HG03097 (cell line): Measurements from ENCODE around the gene CACNA2D1.

Source experiments
- ATAC-seq: cut with Tn5 transposase; IDR thresholded peaks from one replicate; pipeline ENCODE4 v1.9.1; 2021; ENCODE audit not compliant: unreplicated experiment, low FRiP score

The CACNA2D1 gene

DNA sequence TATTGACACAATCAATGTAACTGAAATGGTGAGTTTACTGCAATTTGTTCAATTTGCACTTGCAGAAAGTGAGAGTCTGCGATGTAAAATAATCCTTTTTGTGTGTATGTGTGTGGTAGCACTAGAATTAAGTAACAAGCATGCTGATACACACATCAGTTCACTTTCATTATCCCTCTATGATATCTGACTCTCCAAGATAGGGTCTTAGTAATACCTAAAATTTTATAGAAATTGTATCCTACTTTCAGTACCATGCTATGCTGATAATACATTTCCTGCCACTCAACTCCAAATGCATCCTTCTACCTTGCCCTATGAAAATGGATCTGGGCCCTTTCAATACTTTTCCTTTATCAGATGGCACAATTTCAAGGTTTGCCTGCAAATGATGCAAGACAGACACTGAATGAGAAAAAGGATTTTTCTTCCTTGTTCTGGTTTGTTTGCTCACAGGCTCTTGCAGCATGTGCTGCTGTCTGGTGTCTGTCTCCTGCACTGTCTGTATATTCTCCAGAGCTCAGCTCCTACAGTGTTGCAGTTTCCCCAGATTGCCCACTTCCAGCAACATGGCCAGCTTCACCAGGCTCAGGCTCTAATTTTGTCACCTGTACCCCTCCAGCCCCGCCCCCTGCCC is 375.8 kb downstream of the CACNA2D1 start:
- ATAC-seq: no peak

DNA sequence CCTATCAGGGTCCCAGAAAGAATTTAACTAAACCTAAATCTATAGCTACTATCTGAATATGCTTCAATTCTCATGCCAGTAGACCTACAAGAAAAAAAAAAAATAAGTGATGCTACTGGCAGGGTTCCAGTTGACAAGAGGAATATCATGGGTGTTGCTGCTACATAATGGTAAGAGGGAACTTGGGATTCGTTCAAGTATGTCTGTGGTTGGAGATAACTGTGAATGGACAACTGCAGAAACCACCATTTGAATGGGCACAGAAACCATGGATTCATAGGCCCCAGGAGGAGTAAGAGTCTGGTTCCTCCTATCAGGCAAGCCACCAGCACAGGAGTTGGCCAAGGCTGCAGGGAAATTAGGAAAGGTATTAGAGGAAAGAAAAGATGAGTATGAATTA is 386.1 kb downstream of the CACNA2D1 start:
- no peak for ATAC-seq

GRCh38 chr7:82056282-82056681 is 387.3 kb downstream of the CACNA2D1 start:
- no peak for ATAC-seq

GRCh38 chr7:82054544-82054943 is 389.0 kb downstream of the CACNA2D1 start:
- no peak for ATAC-seq

DNA sequence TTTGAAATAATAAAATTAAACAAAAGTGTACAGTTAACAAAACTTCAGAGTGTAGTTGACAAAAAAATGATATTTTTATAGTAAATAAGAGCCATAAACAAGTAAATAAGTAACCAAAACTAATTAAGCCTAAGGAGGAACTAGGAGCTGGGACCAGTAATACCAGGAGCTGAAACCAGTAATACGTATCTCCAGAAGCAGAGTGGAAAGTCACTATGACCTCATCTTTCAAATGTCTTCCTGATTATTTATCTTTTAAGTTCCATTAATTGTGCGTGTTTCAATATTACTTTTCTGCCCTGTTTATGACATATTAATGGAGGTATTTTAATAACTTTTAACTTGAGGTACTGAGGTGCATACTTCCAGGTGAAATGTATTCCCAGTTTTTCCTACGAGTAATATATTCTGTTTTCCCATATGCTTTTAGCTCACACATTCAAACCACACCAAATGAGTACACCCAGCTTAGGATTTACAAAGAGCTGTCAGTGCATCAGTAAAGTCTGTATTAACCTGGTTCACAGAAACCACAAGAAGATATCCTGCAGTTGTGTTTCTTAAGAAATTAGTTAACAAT is 390.0 kb downstream of the CACNA2D1 start:
- no peak for ATAC-seq

- ATAC-seq: no peak
Measured at GRCh38 chr7:82051601-82052000, 392.0 kb downstream of the CACNA2D1 start.

- no peak for ATAC-seq
Measured at GRCh38 chr7:82050792-82051191, 392.8 kb downstream of the CACNA2D1 start.

- ATAC-seq: no peak
Measured at GRCh38 chr7:82049891-82050533, 393.6 kb downstream of the CACNA2D1 start.

DNA sequence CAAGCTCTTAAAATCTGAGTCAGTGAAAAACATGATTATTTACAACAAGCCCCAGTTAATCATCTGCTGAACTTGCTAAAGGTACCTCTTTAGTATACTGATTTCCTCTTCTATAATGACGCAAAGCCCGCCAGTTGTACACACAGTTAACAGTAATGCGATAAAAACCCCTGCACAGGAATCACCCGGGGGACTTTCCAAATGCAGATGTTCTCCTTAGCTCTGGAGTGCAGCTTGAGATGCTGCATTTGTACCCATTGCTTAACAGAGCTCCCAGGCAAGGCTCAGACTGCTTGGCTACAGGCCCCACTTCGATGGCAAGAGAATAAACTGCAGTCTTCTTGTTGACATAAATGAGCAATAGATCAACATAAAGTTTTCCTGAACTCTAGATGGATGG is 394.1 kb downstream of the CACNA2D1 start:
- no peak for ATAC-seq

GRCh38 chr7:82044497-82045080 is 399.0 kb downstream of the CACNA2D1 start:
- no peak for ATAC-seq

GRCh38 chr7:82039621-82040020 is 404.0 kb downstream of the CACNA2D1 start:
- ATAC-seq: no peak

DNA sequence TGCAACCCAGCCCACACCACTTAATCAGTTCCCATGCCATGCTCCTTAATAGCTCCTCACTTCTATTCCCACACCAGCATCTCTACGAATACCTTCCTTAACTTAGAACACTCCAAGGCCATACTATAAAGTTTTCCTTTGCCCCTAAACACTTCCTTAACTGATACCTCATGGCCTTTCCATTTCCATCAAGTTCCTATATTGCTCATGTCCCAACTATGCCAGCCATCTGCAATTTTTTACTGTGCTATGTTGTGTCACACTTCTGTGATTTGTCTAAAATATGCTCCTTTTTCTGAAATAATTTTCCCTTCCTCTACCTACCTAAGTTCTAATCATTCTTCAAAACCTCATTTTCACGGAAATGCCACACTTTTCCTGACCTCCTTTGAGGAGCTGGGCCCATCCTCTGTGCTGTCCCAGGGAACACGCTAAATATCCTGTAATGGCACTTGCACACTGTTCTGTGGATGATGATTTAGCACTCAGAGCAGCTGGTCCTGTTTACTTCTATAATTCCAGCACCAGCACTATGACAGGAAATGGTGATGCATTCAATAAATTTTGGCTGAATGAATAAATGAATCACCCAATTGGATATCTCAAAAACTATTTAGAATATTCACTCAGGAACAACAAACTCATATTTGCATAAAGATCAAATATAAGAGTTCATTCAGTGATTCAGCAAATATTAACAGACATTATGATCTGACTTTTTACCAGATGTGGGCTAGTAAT is 407.3 kb downstream of the CACNA2D1 start:
- no peak for ATAC-seq

DNA sequence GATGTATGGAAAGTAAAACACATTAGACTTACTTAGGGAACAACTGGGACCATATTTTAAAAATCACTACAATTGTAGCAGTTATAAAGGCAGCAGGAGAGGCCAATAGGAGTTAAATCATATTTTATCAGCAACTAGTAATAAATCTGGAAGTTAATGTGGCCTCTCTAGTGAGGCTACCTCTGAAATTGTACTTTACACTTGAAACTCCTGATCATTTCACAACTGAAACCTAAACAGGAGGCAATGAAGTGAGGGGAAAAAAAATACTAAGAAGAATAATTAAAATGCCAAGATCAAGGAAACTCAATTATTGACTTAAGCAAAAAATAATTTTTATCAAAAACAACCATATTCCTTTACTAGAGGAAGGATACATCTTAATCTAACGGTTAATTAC is 408.1 kb downstream of the CACNA2D1 start:
- no peak for ATAC-seq

DNA sequence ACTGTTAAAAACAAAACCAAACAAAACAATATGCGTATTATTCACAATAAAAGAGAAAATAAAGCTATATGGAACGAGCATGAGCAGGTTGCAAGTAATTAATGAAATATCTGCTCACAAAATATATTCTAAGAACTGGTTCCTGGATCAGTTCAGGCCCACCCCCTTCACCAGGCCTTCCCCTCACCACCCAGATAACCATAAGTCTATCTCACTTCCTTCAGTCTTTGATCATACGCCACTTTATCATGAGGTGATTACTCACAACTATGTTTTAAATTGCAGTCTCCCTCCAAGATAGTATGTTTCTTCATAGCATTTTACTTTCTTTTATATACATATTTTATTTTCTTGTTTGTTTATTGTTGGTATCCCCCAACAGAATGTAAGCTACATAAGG is 410.7 kb downstream of the CACNA2D1 start:
- no peak for ATAC-seq

- ATAC-seq: no peak
Measured at GRCh38 chr7:82029236-82029913, 414.2 kb downstream of the CACNA2D1 start.

DNA sequence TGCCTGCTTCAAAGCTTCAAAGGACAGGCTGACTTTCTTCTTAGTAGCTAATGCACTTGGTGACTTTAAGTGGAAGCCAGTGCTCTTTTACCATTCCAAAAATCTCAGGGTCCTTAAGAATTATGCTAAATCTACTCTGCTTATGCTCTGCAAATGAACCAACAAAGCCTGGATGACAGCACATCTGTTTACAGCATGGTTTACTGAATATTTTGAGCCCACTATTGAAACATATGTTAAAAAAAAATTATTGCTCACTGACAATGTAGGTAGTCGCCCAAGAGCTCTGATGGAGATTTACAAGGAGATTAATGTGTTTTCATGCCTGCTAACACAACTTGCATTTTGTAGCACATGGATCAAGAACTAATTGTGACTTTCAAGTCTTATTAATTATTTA is 415.5 kb downstream of the CACNA2D1 start:
- no peak for ATAC-seq

DNA sequence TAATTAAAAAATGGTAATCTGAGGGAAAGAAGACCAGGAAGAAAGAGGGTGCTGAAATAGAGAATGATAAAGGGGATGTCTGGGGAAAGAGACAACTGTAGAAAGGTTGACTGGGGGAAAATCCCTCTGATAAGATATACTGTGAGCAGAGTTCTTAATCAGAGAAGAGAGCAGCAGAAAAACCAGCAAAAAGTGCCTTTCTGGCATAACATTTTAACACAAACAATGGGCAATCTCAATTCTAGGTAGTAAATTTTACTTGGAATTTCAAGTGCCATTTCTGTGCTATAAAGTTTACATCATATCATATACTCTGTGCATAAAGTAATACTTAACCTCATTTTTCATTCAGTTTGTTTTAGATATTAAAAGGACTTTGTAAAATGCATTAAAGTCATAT is 421.9 kb downstream of the CACNA2D1 start:
- no peak for ATAC-seq

- ATAC-seq: no peak
Measured at GRCh38 chr7:82021036-82021435, 422.5 kb downstream of the CACNA2D1 start.

- no peak for ATAC-seq
Measured at GRCh38 chr7:82019551-82020475, 423.8 kb downstream of the CACNA2D1 start.

DNA sequence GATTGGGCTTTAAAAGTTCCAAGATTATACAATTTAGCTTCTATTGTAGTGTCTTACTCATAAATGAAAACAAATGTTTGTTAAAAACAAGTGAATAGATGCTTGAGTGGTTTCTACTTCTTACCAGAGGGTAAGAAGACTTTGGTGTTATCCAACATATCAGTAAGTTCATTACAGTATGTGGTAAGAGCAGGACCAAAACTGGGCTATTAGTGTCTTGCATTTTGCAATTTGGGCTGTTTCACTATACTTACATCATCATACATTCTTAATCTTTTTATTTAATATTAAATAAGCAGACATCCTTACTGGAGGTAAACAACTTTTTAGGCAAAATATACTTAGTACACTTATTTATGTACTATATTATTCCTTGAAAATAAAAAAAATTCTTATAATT is 425.4 kb downstream of the CACNA2D1 start:
- ATAC-seq: no peak
